ENCODE data around the gene HJV.
"Not testable (repeated sequence)": the region's sequence is repeated elsewhere in the genome, so short reads cannot be mapped to it uniquely, and the experiment has no call there.

HJV gene, protein sequence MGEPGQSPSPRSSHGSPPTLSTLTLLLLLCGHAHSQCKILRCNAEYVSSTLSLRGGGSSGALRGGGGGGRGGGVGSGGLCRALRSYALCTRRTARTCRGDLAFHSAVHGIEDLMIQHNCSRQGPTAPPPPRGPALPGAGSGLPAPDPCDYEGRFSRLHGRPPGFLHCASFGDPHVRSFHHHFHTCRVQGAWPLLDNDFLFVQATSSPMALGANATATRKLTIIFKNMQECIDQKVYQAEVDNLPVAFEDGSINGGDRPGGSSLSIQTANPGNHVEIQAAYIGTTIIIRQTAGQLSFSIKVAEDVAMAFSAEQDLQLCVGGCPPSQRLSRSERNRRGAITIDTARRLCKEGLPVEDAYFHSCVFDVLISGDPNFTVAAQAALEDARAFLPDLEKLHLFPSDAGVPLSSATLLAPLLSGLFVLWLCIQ

DNA sequence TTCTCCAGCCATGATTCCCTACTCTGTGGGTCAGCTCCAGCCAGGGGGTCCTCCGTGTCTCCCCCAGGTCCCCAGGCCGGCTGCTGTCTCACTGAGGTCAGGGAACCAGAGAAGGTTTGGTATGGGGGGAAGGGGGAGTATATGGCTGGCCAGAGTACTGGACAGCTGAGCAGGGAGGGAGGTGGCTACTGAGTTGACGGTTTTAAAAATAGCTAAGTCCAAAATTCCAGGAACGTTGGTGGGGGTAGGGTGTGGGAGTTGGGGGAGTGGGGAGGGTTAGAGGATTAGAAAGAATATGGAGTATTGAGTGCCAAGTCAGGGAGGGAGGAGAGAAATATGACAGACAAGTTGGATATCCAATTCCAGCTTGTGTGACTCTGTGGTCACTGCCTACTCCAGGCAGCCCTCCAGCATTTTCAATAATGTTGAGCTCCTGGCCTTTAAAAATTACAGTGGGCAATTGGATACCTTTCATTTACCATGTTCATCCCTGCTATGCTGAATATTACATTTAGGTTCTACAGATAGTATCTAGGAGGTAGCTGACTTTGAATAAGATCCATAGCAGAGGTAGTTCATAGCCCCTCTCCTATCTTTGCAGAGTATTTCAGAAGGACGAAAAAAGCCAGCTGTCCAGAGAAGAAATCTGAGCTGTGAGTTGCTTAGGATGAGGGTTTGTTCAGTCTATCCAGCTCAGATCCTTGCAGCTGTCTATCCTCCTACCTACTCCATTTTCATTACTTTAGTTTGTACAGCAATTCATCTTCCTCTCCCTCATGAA lies at the start of gene HJV:
Gene HJV, minus strand, starts transcription at position 114 of the 781 bp plus-strand sequence. CDS start 1,504 bp downstream, outside the sequence.
- H3K36me3 ChIP-seq (ENCODE audit: control insufficient read depth, insufficient read depth, low read length) = no peaks in the 10 kb centered on the region
- no peak within 1 kb of the TSS for H3K9ac ChIP-seq (ENCODE audit: low read depth, low read length)
- H3K4me3 ChIP-seq (ENCODE audit: low read depth, low read length) = no peak within 1 kb of the TSS
- no peaks in the 10 kb centered on the region for H3K9me3 ChIP-seq (ENCODE audit: control insufficient read depth, insufficient read depth, low read length)
- peaks cover 45% of the 10 kb centered on the region for H3K27me3 ChIP-seq (ENCODE audit: control insufficient read depth, insufficient read depth, low read length)
- no peaks in the 10 kb centered on the region for H3K4me1 ChIP-seq (ENCODE audit: control insufficient read depth, insufficient read depth, low read length)

DNA sequence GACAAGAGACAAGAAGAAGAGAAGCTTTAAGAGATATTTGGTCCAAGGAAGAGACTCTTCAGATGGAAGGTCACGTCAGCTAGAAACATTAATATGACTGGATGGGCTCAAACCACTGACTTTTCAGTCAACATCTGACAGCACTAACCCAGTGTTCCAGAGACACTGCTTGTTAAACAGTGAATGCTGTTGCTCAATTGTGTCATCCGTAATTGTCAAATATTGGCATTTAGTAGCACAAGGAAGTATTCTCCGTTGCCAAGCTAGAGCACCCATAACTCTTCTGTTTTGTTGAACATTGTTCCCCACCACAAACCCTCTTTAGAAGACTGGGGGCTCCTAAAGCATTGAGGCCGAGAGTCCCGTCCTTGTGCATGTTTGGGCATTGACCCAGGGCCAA lies 37.6 kb upstream of the HJV start:
- not testable (repeated sequence) for H3K9ac ChIP-seq (ENCODE audit: low read depth, low read length); H3K9me3 ChIP-seq (ENCODE audit: control insufficient read depth, insufficient read depth, low read length); H3K4me3 ChIP-seq (ENCODE audit: low read depth, low read length); H3K27me3 ChIP-seq (ENCODE audit: control insufficient read depth, insufficient read depth, low read length); H3K36me3 ChIP-seq (ENCODE audit: control insufficient read depth, insufficient read depth, low read length); H3K4me1 ChIP-seq (ENCODE audit: control insufficient read depth, insufficient read depth, low read length)

DNA sequence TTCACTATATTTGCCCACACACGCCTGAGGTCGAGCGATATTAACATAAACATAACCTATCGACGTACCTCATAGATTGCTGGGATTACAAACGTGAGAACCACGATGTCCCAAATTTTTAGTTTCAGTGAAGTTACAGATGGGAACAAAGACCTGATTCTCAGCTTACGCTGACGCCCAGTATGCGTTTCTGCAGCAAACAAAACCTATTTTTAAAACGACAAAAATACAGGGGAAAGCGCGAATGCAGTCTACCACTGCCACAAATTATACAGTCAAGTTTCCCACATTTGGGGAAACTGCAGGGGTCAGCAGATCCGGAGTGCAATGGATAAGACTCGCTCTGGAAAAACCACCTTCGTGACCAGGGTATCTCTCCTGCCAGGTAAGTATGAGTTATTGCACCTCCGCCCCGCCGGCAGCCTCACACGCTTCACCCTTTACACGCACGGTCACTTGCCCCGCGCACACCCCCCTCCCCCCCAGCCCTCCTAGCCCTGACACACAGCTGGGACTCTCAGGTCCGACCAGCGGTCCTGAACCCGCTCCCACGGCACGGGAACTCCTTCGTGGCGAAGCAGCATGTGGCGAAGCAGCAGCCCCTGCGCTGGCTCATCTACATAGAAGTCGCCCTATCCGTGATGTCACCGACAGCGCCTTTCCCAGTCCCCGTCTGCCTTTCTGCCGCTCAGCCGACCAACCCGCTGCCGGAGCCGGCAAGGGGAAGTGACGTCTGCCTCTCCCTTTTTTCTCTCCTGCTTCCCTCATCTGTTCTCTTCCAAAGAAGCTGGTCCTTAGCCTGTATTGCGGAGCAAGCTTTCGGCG lies 30.5 kb upstream of the HJV start:
- not testable (repeated sequence) for H3K36me3 ChIP-seq (ENCODE audit: control insufficient read depth, insufficient read depth, low read length); H3K9me3 ChIP-seq (ENCODE audit: control insufficient read depth, insufficient read depth, low read length); H3K4me1 ChIP-seq (ENCODE audit: control insufficient read depth, insufficient read depth, low read length); H3K27me3 ChIP-seq (ENCODE audit: control insufficient read depth, insufficient read depth, low read length)
- peak overlapping the region; percentile 77 for H3K9ac ChIP-seq (ENCODE audit: low read depth, low read length)
- H3K4me3 ChIP-seq (ENCODE audit: low read depth, low read length) = peak overlapping the region; percentile 37

DNA sequence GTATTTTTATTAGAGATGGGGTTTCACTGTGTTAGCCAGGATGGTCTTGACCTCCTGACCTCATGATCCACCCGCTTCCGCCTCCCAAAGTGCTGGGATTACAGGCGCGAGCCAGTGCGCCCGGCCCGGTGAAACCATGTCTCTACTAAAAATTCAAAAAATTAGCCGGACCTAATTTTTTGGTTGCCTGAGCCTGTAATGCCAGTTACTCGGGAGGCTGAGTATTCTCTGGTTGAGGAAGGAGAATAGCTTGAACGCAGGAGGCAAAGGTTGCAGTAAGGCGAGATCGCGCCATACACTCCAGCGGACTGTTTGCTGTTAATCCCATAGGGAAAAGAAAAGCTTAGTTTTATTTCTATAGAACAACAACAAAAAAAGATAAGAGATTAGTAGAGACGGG lies 29.9 kb upstream of the HJV start:
- H3K9ac ChIP-seq (ENCODE audit: low read depth, low read length) = peak overlapping the region; percentile 37
- no peaks in the 10 kb centered on the region for H3K9me3 ChIP-seq (ENCODE audit: control insufficient read depth, insufficient read depth, low read length)
- H3K4me1 ChIP-seq (ENCODE audit: control insufficient read depth, insufficient read depth, low read length) = peaks cover 2% of the 10 kb centered on the region
- H3K36me3 ChIP-seq (ENCODE audit: control insufficient read depth, insufficient read depth, low read length) = no peaks in the 10 kb centered on the region
- H3K4me3 ChIP-seq (ENCODE audit: low read depth, low read length) = peak overlapping the region; percentile 37
- no peaks in the 10 kb centered on the region for H3K27me3 ChIP-seq (ENCODE audit: control insufficient read depth, insufficient read depth, low read length)

DNA sequence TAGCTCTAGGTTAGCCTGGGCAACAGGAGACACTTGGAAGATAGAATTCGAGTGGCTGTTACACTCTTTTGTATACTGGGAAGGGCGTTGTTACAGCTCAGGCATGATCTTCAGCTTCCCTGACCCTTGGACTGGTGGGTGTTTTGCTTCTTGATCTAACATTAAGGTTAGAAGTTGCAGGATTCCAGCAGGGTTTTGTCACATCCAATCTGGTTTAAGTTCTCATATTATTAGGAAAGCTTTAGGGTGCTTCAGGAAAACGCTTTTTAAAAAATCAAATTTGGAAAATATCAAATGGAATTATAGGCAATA lies 29.1 kb upstream of the HJV start:
- H3K4me1 ChIP-seq (ENCODE audit: control insufficient read depth, insufficient read depth, low read length); H3K27me3 ChIP-seq (ENCODE audit: control insufficient read depth, insufficient read depth, low read length); H3K9ac ChIP-seq (ENCODE audit: low read depth, low read length); H3K9me3 ChIP-seq (ENCODE audit: control insufficient read depth, insufficient read depth, low read length); H3K36me3 ChIP-seq (ENCODE audit: control insufficient read depth, insufficient read depth, low read length); H3K4me3 ChIP-seq (ENCODE audit: low read depth, low read length): not testable (repeated sequence)

DNA sequence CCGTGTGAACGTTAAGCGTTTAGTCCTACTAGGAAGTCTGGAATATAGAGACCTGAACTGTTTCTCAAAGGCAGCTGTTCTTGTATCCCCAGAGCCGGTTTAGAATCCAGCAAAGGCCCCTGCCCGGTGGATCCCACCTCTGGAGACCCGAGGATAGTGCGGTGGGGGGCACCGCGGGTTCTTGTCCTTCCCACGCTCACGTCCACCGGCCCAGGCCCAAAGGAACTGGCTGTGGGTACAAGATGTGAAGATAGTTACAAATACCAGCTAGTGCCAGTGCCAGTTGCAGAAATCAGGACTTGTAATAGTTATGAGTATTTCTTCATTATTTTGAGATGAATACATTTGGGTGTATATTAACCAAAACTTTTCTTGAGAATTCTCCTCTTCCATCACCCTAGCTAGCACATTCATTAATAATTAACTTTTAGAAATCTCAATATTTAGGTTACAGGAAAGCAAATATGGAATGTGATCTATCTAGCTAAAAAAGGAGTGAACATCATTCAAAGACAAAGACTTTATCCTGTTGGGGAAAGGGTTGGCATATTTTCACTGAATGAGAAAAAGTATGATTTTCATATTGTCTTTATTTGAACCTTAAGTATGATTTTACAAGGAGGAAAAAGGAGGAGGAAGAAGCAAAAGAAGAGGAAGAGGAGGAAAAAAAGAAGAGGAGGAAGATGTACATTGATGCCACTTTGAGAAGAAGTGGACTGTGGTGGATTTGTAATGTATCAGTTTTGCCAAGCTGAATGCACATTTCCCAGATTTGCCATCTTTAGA lies 28.5 kb upstream of the HJV start:
- H3K9ac ChIP-seq (ENCODE audit: low read depth, low read length); H3K4me3 ChIP-seq (ENCODE audit: low read depth, low read length); H3K27me3 ChIP-seq (ENCODE audit: control insufficient read depth, insufficient read depth, low read length); H3K4me1 ChIP-seq (ENCODE audit: control insufficient read depth, insufficient read depth, low read length); H3K9me3 ChIP-seq (ENCODE audit: control insufficient read depth, insufficient read depth, low read length); H3K36me3 ChIP-seq (ENCODE audit: control insufficient read depth, insufficient read depth, low read length): not testable (repeated sequence)

DNA sequence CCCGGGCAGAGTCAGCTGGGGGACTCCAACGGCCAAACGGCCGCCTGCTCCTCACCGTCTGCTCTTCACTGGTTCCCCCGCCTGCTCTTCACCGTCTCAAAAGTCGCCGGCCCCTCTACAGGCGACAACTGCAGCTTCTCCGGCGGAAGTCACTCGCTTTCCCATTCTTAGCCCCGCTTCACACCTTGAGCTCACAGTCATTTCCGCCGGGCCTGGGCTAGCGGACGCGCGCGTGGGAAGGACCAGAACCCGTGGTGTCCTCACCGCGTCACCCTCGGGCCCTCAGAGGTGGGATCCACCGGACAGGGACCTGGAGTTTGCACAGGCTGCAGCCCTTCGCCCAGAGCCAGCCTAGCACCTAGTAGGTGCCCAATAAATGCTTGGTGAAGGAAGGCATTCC lies 27.9 kb upstream of the HJV start:
- Histone ChIP-seq H3K9me3 (ENCODE audit: control insufficient read depth, insufficient read depth, low read length) (no peaks in the 10 kb centered on the region), H3K4me1 (ENCODE audit: control insufficient read depth, insufficient read depth, low read length) (peaks cover 2% of the 10 kb centered on the region), H3K27me3 (ENCODE audit: control insufficient read depth, insufficient read depth, low read length) (no peaks in the 10 kb centered on the region), H3K4me3 (ENCODE audit: low read depth, low read length) (no peak overlapping the region), H3K9ac (ENCODE audit: low read depth, low read length) (no peak overlapping the region), H3K36me3 (ENCODE audit: control insufficient read depth, insufficient read depth, low read length) (no peaks in the 10 kb centered on the region)

DNA sequence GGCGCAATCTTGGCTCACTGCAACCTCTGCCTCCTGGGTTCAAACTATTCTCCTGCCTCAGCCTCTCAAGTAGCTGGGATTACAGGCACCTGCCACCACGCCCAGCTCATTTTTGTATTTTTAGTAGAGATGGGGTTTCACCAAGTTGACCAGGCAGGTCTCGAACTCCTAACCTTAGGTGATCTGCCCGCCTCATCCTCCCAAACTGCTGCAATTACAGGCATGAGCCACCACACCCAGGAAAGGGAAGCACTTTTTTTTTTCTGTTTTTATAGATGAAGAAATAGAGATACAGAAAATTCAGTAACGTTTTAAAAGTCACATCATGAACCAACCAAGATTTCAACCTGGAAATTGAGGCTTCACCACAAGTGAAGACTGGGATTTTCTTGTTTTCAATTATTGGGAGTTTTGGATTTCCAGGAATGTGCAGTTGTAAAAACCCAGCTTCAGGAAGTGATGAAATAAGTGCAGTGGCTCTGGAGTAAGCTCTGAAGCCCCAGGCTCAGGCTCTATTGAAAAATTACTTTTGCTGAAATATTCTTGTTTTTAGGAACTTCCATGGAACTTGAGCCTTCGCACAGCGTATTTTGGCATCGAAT lies 27.1 kb upstream of the HJV start:
- H3K9me3 ChIP-seq (ENCODE audit: control insufficient read depth, insufficient read depth, low read length); H3K27me3 ChIP-seq (ENCODE audit: control insufficient read depth, insufficient read depth, low read length); H3K36me3 ChIP-seq (ENCODE audit: control insufficient read depth, insufficient read depth, low read length); H3K4me3 ChIP-seq (ENCODE audit: low read depth, low read length); H3K4me1 ChIP-seq (ENCODE audit: control insufficient read depth, insufficient read depth, low read length); H3K9ac ChIP-seq (ENCODE audit: low read depth, low read length): not testable (repeated sequence)

DNA sequence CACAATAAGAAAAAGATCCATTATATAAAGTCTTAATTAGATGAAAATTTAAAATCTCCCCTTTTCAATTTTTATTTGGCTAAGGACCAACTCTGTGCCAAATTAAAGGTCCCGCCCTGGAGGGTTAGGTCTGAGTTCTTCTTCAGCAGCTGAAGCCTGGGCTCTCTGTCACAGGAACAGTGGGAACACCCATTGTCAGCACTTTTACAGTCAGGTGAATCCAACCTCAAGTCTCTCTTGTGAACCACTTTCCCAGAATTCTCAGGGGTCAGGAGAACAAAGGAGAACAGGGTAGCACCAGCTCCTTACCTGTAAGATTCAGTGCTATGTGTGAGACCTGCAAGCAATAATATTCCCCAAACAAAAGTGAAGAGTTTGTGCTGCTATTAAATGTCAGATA lies 25.1 kb upstream of the HJV start:
- H3K9ac ChIP-seq (ENCODE audit: low read depth, low read length) = no peak overlapping the region
- no peaks in the 10 kb centered on the region for H3K27me3 ChIP-seq (ENCODE audit: control insufficient read depth, insufficient read depth, low read length)
- peaks cover 2% of the 10 kb centered on the region for H3K4me1 ChIP-seq (ENCODE audit: control insufficient read depth, insufficient read depth, low read length)
- no peaks in the 10 kb centered on the region for H3K36me3 ChIP-seq (ENCODE audit: control insufficient read depth, insufficient read depth, low read length)
- no peak overlapping the region for H3K4me3 ChIP-seq (ENCODE audit: low read depth, low read length)
- H3K9me3 ChIP-seq (ENCODE audit: control insufficient read depth, insufficient read depth, low read length) = no peaks in the 10 kb centered on the region

DNA sequence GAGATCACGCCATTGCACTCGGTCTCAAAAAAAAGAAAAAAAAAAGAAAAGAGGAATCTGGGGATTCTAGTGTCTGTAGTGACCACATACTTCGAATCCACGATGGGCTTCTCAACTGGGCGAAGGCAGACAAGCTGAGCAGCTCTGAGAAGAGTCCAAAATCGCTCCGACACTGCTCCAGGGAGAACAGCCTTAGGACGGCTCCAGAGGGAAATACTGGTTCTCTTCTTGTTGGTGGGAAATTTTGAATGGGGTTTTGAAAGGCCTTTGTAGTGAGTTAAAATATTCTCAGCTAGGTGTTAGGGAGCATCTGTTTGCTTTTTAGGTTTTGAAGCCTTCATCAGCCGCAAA lies 18.3 kb upstream of the HJV start:
- Histone ChIP-seq H3K36me3 (ENCODE audit: control insufficient read depth, insufficient read depth, low read length) (no peaks in the 10 kb centered on the region), H3K9ac (ENCODE audit: low read depth, low read length) (no peak overlapping the region), H3K4me3 (ENCODE audit: low read depth, low read length) (peak overlapping the region; percentile 99), H3K27me3 (ENCODE audit: control insufficient read depth, insufficient read depth, low read length) (no peaks in the 10 kb centered on the region), H3K9me3 (ENCODE audit: control insufficient read depth, insufficient read depth, low read length) (no peaks in the 10 kb centered on the region), H3K4me1 (ENCODE audit: control insufficient read depth, insufficient read depth, low read length) (peaks cover under 1% of the 10 kb centered on the region)
